K562 (cell line): ENCODE measurements around the gene IL31. TPM values are rescaled to one million over a fixed set of nuclear protein-coding genes. Genes with fewer than 3 reads are reported as not detected.

ENCODE experiments used
- CBFA2T2 ChIP-seq: fragments of 450-650 bp; conservative IDR thresholded peaks from 2 replicates; pipeline ENCODE4 v1.6.1; 2017; ENCODE audit warnings: mild to moderate bottlenecking
- KAT8 ChIP-seq: fragments of 450-650 bp; IDR thresholded peaks from 2 replicates; pipeline ENCODE4 v1.6.1; 2016; ENCODE audit warnings: low read depth, mild to moderate bottlenecking
- MED1 ChIP-seq: sonication (generic); formaldehyde crosslinking; IDR thresholded peaks from 2 replicates; pipeline ENCODE4 v1.8.1; 2023; ENCODE audit warnings: missing genetic modification reagents, borderline replicate concordance
- PML ChIP-seq: IDR thresholded peaks from 2 replicates; pipeline ENCODE4 v1.6.1; 2012; ENCODE audit warnings: low read length, inconsistent platforms
- POLR2A ChIP-seq: fragments of 450-650 bp; conservative IDR thresholded peaks from 2 replicates; pipeline ENCODE4 v1.6.1; 2016
- POLR2B ChIP-seq: fragments of 450-650 bp; IDR thresholded peaks from 2 replicates; pipeline ENCODE4 v1.6.1; 2018; ENCODE audit warnings: low read depth; ENCODE audit not compliant: partially characterized antibody
- POLR3A ChIP-seq: IDR thresholded peaks from 2 replicates; pipeline ENCODE4 v1.6.1; 2011; ENCODE audit warnings: borderline replicate concordance, mild to moderate bottlenecking, moderate library complexity; ENCODE audit not compliant: insufficient read length, insufficient read depth; ENCODE audit errors: extremely low read depth
- RBM22 ChIP-seq: fragments of 200-400 bp; formaldehyde crosslinking; IDR thresholded peaks from 2 replicates; pipeline ENCODE4 v1.6.1; 2018; ENCODE audit warnings: low read length, low read depth; ENCODE audit not compliant: poor library complexity, severe bottlenecking
- REST ChIP-seq, 2 experiments: fragments of 450-650 bp; formaldehyde crosslinking in 1 of 2; IDR thresholded peaks; 2 replicates each; pipeline versions ENCODE4 v1.4.0 to v1.6.1; 2014 to 2020; ENCODE audit warnings: mild to moderate bottlenecking in 2 of 2, borderline replicate concordance in 1 of 2, low read depth in 1 of 2
- SP1 ChIP-seq: sonication (generic); formaldehyde crosslinking; IDR thresholded peaks from 2 replicates; pipeline ENCODE4 v1.8.1; 2022; ENCODE audit warnings: mild to moderate bottlenecking, missing genetic modification reagents
- ZNF75A ChIP-seq: fragments of 450-650 bp; formaldehyde crosslinking; IDR thresholded peaks from 2 replicates; pipeline ENCODE4 v1.4.0; 2020; ENCODE audit warnings: mild to moderate bottlenecking
- polyA plus RNA-seq, 8 experiments: library from polyadenylated mRNA; depleted of rRNA in 4 of 8; stranded (reverse) in 5 of 8; unstranded in 3 of 8; fragments of >200 nt; fragmentation: Nextera tagmentation in 2 of 8; fragmentation: Illumina TruSeq in 1 of 8; extraction: Ambion mirVana in 2 of 8; extraction: Trizol in 1 of 8; gene quantifications; 2 replicates each; pipeline versions ENCODE4 v1.2.1 to v1.2.3, GENCODE V29; 2011 to 2014; ENCODE audit warnings: inconsistent platforms in 1 of 8, missing spikeins in 1 of 8
- total RNA-seq, 7 experiments: library from RNA; depleted of rRNA in 6 of 7; stranded (reverse); fragments of >200 nt in 6 of 7; fragmentation: Illumina TruSeq in 2 of 7; extraction: Trizol in 2 of 7; gene quantifications; 2 replicates each; pipeline versions ENCODE4 v1.2.1 to v1.2.3, GENCODE V29; 2011 to 2021; ENCODE audit warnings: low replicate concordance in 1 of 7
- TF ChIP-seq, protein P1 (sequence below), 2 experiments: fragments of 450-650 bp in 1 of 2; IDR thresholded peaks; 2 replicates each; pipeline ENCODE4 v1.6.1; 2011 to 2017; ENCODE audit warnings: low read depth in 2 of 2, antibody characterized with exemption in 1 of 2, borderline replicate concordance in 1 of 2, low read length in 1 of 2, mild to moderate bottlenecking in 1 of 2, mixed read lengths in 1 of 2; ENCODE audit not compliant: control insufficient read depth in 1 of 2
- TF ChIP-seq, protein P2 (sequence below): fragments of 250-450 bp; sonication (Bioruptor Pico); IDR thresholded peaks from 2 replicates; pipeline ENCODE4 v1.5.0; 2022; ENCODE audit warnings: mild to moderate bottlenecking

Gene IL31
- total and polyA plus RNA-seq, 9 of the 15 experiments (the other 6 are each of a cell fraction or from before 2014, with no cell fraction given): not detected

DNA sequence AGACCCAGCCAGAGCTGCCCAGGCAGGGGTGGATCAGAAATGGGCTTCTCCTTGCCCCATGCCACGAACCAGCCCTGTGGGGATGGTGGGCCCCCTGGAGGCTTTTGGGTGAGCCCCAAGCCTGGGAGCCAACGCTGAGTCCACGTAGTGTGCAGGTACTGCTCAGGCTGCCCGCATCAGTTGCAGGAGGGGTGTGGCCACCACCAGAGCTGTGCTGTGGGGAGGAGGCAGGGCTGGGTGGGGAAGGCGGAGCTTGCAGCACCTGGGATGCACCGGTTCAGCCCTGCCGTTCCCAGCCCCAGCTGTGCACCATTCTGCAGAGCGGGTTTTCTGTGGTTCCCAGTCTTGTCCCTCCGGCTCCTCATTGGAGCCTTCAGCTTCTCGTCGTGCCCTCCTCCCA lies 36.3 kb downstream of the IL31 start (continued):
- TF ChIP-seq, protein P1, sequence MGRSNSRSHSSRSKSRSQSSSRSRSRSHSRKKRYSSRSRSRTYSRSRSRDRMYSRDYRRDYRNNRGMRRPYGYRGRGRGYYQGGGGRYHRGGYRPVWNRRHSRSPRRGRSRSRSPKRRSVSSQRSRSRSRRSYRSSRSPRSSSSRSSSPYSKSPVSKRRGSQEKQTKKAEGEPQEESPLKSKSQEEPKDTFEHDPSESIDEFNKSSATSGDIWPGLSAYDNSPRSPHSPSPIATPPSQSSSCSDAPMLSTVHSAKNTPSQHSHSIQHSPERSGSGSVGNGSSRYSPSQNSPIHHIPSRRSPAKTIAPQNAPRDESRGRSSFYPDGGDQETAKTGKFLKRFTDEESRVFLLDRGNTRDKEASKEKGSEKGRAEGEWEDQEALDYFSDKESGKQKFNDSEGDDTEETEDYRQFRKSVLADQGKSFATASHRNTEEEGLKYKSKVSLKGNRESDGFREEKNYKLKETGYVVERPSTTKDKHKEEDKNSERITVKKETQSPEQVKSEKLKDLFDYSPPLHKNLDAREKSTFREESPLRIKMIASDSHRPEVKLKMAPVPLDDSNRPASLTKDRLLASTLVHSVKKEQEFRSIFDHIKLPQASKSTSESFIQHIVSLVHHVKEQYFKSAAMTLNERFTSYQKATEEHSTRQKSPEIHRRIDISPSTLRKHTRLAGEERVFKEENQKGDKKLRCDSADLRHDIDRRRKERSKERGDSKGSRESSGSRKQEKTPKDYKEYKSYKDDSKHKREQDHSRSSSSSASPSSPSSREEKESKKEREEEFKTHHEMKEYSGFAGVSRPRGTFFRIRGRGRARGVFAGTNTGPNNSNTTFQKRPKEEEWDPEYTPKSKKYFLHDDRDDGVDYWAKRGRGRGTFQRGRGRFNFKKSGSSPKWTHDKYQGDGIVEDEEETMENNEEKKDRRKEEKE (IDR thresholded peaks at IDR 0.05; ENCODE audit: borderline replicate concordance in 1 of 2, control insufficient read depth in 1 of 2, low read depth in 2 of 2, low read length in 1 of 2): no peak
- TF ChIP-seq POLR2A (peak; percentile 58; the same call in 1 of the 2 replicates), MED1 (CRISPR knock-in tag) (no peak), SP1 (no peak), CBFA2T2 (no peak), POLR3A (no peak), ZNF75A (CRISPR knock-in tag) (no peak), KAT8 (no peak), RBM22 (peak; percentile 85), PML (0 out of 2 replicates have a peak, but pooled peaks have one; percentile 15), POLR2B (no peak), REST (IDR thresholded peaks at IDR 0.05; ENCODE audit: borderline replicate concordance) (0 out of 2 replicates have a peak, but pooled peaks have one; percentile 4), REST (CRISPR knock-in tag; IDR thresholded peaks at IDR 0.05; ENCODE audit: low read depth) (no peak)
- TF ChIP-seq, protein P2, sequence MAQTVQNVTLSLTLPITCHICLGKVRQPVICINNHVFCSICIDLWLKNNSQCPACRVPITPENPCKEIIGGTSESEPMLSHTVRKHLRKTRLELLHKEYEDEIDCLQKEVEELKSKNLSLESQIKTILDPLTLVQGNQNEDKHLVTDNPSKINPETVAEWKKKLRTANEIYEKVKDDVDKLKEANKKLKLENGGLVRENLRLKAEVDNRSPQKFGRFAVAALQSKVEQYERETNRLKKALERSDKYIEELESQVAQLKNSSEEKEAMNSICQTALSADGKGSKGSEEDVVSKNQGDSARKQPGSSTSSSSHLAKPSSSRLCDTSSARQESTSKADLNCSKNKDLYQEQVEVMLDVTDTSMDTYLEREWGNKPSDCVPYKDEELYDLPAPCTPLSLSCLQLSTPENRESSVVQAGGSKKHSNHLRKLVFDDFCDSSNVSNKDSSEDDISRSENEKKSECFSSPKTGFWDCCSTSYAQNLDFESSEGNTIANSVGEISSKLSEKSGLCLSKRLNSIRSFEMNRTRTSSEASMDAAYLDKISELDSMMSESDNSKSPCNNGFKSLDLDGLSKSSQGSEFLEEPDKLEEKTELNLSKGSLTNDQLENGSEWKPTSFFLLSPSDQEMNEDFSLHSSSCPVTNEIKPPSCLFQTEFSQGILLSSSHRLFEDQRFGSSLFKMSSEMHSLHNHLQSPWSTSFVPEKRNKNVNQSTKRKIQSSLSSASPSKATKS (CRISPR knock-in tag): no peak
